ENCODE data around the gene CTAGE1.

- TF ChIP-seq CTCF (conservative IDR thresholded peaks at IDR 0.05; ENCODE audit: low read length) (no peak), EZH2phosphoT487 (IDR thresholded peaks at IDR 0.05; ENCODE audit: borderline replicate concordance) (no peak)
These were observed 50.4 kb downstream of the CTAGE1 start for GRCh38 chr18:22367303-22367702.
